Peyer's patch (tissue), 4 donors: ENCODE measurements around the gene TXNRD2.

Experiments used
- CTCF ChIP-seq, 6 experiments: fragments of 450-650 bp in 4 of 6; fragments of 200-600 bp in 2 of 6; sonication (generic) in 1 of 6; IDR thresholded peaks; one replicate each; pipeline ENCODE4 v1.5.1; 2017 to 2019; ENCODE audit warnings: antibody characterized with exemption in 6 of 6, mild to moderate bottlenecking in 3 of 6, moderate library complexity in 1 of 6
- POLR2A ChIP-seq, 2 donors: fragments of 450-650 bp; IDR thresholded peaks; one replicate each; pipeline ENCODE4 v1.5.1; 2017; ENCODE audit warnings: antibody characterized with exemption in 2 of 2, mild to moderate bottlenecking in 2 of 2, moderate library complexity in 2 of 2

DNA sequence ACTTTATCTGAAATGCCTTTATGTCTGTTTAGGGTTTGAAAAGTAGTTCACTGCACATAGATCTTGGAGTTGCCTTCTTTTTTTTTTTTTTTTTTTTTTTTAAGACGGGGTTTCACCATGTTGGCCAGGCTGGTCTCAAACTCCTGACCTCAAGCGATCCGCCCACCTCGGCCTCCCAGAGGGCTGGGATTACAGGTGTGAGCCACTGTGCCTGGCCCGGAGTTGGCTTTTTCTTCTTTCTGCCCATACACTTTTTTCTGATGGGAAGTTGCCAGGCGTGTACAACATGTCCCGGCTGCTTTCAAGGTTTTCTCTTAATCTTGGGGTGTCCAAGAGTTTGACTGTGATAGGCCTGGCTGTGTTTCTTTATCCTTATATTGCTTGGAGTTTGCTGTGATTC is 74.0 kb downstream of the TXNRD2 start:
- TF ChIP-seq CTCF (IDR thresholded peaks at IDR 0.05) (no peak), POLR2A (IDR thresholded peaks at IDR 0.05) (no peak)
